GM23338 (cell line): ENCODE measurements around the gene EGF. TPM values are rescaled to one million over a fixed set of nuclear protein-coding genes. Genes with fewer than 3 reads are reported as not detected.

Experiments
- ATAC-seq: fragments of 200-7000 bp; cut with Tn5 transposase; 3 replicates; pipeline ENCODE4 v1.9.1; 2020
- DNase-seq: peaks from one replicate; pipeline ENCODE4 v3.0.0-alpha.2; 2015; ENCODE audit warnings: low spot score
- H2AFZ ChIP-seq: fragments of 200-600 bp; sonication (generic); 2 replicates; pipeline ENCODE4 v1.8.0; 2016; ENCODE audit warnings: antibody characterized with exemption, mild to moderate bottlenecking, moderate library complexity
- H3F3A ChIP-seq: fragments of 200-600 bp; sonication (generic); replicated peaks from 2 replicates; pipeline ENCODE4 v1.8.0; 2017; ENCODE audit warnings: antibody characterized with exemption, mixed run types, low read depth
- H3K27ac ChIP-seq: fragments of 200-600 bp; sonication (generic); 2 replicates; pipeline ENCODE4 v1.6.1; 2016; ENCODE audit warnings: low read depth
- H3K27me3 ChIP-seq: fragments of 200-600 bp; sonication (generic); 2 replicates; pipeline ENCODE4 v1.8.0; 2016; ENCODE audit warnings: mild to moderate bottlenecking, mixed run types, moderate library complexity; ENCODE audit not compliant: insufficient read depth
- H3K36me3 ChIP-seq: fragments of 200-600 bp; sonication (generic); 2 replicates; pipeline ENCODE4 v1.8.0; 2016; ENCODE audit warnings: mild to moderate bottlenecking; ENCODE audit not compliant: insufficient read depth
- H3K4me1 ChIP-seq: fragments of 200-600 bp; sonication (generic); 2 replicates; pipeline ENCODE4 v1.8.0; 2016; ENCODE audit warnings: mild to moderate bottlenecking, moderate library complexity; ENCODE audit not compliant: insufficient read depth
- H3K4me2 ChIP-seq: fragments of 200-600 bp; sonication (generic); 2 replicates; pipeline ENCODE4 v1.7.1; 2017; ENCODE audit warnings: mixed run types
- H3K4me3 ChIP-seq: fragments of 200-600 bp; sonication (generic); 2 replicates; pipeline ENCODE4 v1.6.1; 2016; ENCODE audit warnings: mixed run types
- H3K79me2 ChIP-seq: fragments of 200-600 bp; sonication (generic); replicated peaks from 2 replicates; pipeline ENCODE4 v1.8.0; 2017; ENCODE audit warnings: mild to moderate bottlenecking; ENCODE audit not compliant: insufficient read depth
- H3K9me2 ChIP-seq: fragments of 200-600 bp; sonication (generic); 2 replicates; pipeline ENCODE4 v1.8.0; 2017; ENCODE audit not compliant: insufficient read depth
- H4K20me1 ChIP-seq: fragments of 200-600 bp; sonication (generic); replicated peaks from 2 replicates; pipeline ENCODE4 v1.8.0; 2017; ENCODE audit warnings: mild to moderate bottlenecking; ENCODE audit not compliant: insufficient read depth
- H3K27ac Mint-ChIP-seq: 2 replicates; pipeline ENCODE4 v1.8.0; 2020; ENCODE audit warnings: inconsistent platforms, mild to moderate bottlenecking, moderate library complexity, mixed read lengths
- H3K27me3 Mint-ChIP-seq: 3 replicates; pipeline ENCODE4 v1.8.0; 2022; ENCODE audit warnings: low read depth, mild to moderate bottlenecking, moderate library complexity, mixed read lengths, inconsistent platforms; ENCODE audit not compliant: insufficient read depth, poor library complexity
- H3K36me3 Mint-ChIP-seq: 3 replicates; pipeline ENCODE4 v1.8.0; 2021; ENCODE audit warnings: low read depth, mild to moderate bottlenecking, inconsistent platforms, moderate library complexity, mixed read lengths
- H3K4me1 Mint-ChIP-seq: 3 replicates; pipeline ENCODE4 v1.8.0; 2020; ENCODE audit warnings: mild to moderate bottlenecking, inconsistent platforms, mixed read lengths
- H3K4me3 Mint-ChIP-seq: 3 replicates; pipeline ENCODE4 v1.8.0; 2021; ENCODE audit warnings: moderate library complexity, mild to moderate bottlenecking, inconsistent platforms, mixed read lengths
- H3K9me3 Mint-ChIP-seq: 3 replicates; pipeline ENCODE4 v1.8.0; 2020; ENCODE audit warnings: moderate library complexity, mild to moderate bottlenecking, inconsistent platforms, mixed read lengths
- CREB1 ChIP-seq: fragments of 250-450 bp; sonication (Bioruptor Pico); IDR thresholded peaks from 2 replicates; pipeline ENCODE4 v1.5.0; 2020; ENCODE audit warnings: low read depth, mild to moderate bottlenecking, moderate library complexity
- ETS1 ChIP-seq: IDR thresholded peaks from 2 replicates; pipeline ENCODE4 v1.6.1; 2016; ENCODE audit warnings: antibody characterized with exemption
- EZH2 ChIP-seq: fragments of 200-600 bp; sonication (generic); IDR thresholded peaks from one replicate; pipeline ENCODE4 v1.8.0; 2017; ENCODE audit warnings: antibody characterized with exemption, mild to moderate bottlenecking, low read depth; ENCODE audit not compliant: unreplicated experiment
- JUNB ChIP-seq: IDR thresholded peaks from one replicate; pipeline ENCODE4 v1.6.1; 2016; ENCODE audit warnings: antibody characterized with exemption; ENCODE audit not compliant: unreplicated experiment
- NANOG ChIP-seq: IDR thresholded peaks from 2 replicates; pipeline ENCODE4 v1.6.1; 2016; ENCODE audit warnings: antibody characterized with exemption, borderline replicate concordance
- POLR2AphosphoS5 ChIP-seq: IDR thresholded peaks from 2 replicates; pipeline ENCODE4 v1.6.1; 2016; ENCODE audit warnings: antibody characterized with exemption, low read depth
- STAT1 ChIP-seq: IDR thresholded peaks from one replicate; pipeline ENCODE4 v1.6.1; 2016; ENCODE audit warnings: antibody characterized with exemption; ENCODE audit not compliant: unreplicated experiment
- ZNF114 ChIP-seq: fragments of 250-450 bp; sonication (Bioruptor Pico); IDR thresholded peaks from 2 replicates; pipeline ENCODE4 v1.5.0; 2020; ENCODE audit warnings: mild to moderate bottlenecking, moderate library complexity
- ZNF331 ChIP-seq: fragments of 250-450 bp; sonication (Bioruptor Pico); IDR thresholded peaks from 2 replicates; pipeline ENCODE4 v1.5.0; 2020; ENCODE audit warnings: low read depth, mild to moderate bottlenecking, moderate library complexity
- ZNF462 ChIP-seq: fragments of 250-450 bp; sonication (Bioruptor Pico); IDR thresholded peaks from 2 replicates; pipeline ENCODE4 v1.5.0; 2020; ENCODE audit warnings: mild to moderate bottlenecking, moderate library complexity
- polyA plus RNA-seq: library from polyadenylated mRNA; unstranded; fragments of >200 nt; fragmentation: Nextera tagmentation; extraction: Ambion mirVana; gene quantifications from 2 replicates; pipeline ENCODE4 v1.2.1, GENCODE V29; 2016
- total RNA-seq: library from RNA; depleted of rRNA; stranded (reverse); fragments of >200 nt; shearing (Covaris generic); gene quantifications from 2 replicates; pipeline ENCODE4 v1.2.3, GENCODE V29; 2014

Gene EGF
- total and polyA plus RNA-seq, 2 experiments from 2014 or later, result 1.4 to 3.0 TPM

- Histone ChIP-seq H3K9me2 (no peaks in the 10 kb centered on the region), H3K36me3 (no peaks in the 10 kb centered on the region), H3K4me3 (no peak overlapping the region), H3K79me2 (no peaks in the 10 kb centered on the region), H3K27ac (no peak overlapping the region), H3F3A (no peaks in the 10 kb centered on the region), H3K4me2 (no peak overlapping the region), H3K27me3 (no peaks in the 10 kb centered on the region), H4K20me1 (no peaks in the 10 kb centered on the region), H2AFZ (no peak overlapping the region), H3K4me1 (peaks cover 10% of the 10 kb centered on the region)
- ATAC-seq, result no peak
- Mint-ChIP-seq H3K36me3 (no peaks in the 10 kb centered on the region), H3K27me3 (peaks cover under 1% of the 10 kb centered on the region), H3K4me3 (no peak overlapping the region), H3K4me1 (peaks cover 7% of the 10 kb centered on the region), H3K27ac (no peak overlapping the region), H3K9me3 (no peaks in the 10 kb centered on the region)
- TF ChIP-seq CREB1, result no peak
- no peak for DNase-seq
Measured at GRCh38 chr4:109955146-109955545, 42.5 kb downstream of the EGF start.

GRCh38 chr4:109957227-109957626 is 44.5 kb downstream of the EGF start:
- no peak for TF ChIP-seq JUNB
- no peak for TF ChIP-seq NANOG
- no peak for TF ChIP-seq ETS1
- H2AFZ ChIP-seq, result no peak overlapping the region
- H3K4me2 ChIP-seq, result no peak overlapping the region
- Mint-ChIP-seq H3K27me3 (peaks cover 2% of the 10 kb centered on the region), H3K9me3 (no peaks in the 10 kb centered on the region), H3K27ac (no peak overlapping the region), H3K4me1 (peaks cover 7% of the 10 kb centered on the region; the same call in 2 of the 3 replicates), H3K36me3 (no peaks in the 10 kb centered on the region), H3K4me3 (no peak overlapping the region)
- H4K20me1 ChIP-seq, result no peaks in the 10 kb centered on the region
- no peaks in the 10 kb centered on the region for H3K36me3 ChIP-seq
- H3K4me3 ChIP-seq, result no peak overlapping the region
- peaks cover 10% of the 10 kb centered on the region for H3K4me1 ChIP-seq
- no peaks in the 10 kb centered on the region for H3F3A ChIP-seq
- no peak for DNase-seq
- no peak overlapping the region for H3K27ac ChIP-seq
- ATAC-seq, result no peak
- no peaks in the 10 kb centered on the region for H3K27me3 ChIP-seq
- H3K79me2 ChIP-seq, result no peaks in the 10 kb centered on the region
- H3K9me2 ChIP-seq, result no peaks in the 10 kb centered on the region

GRCh38 chr4:109959195-109959594 is 46.5 kb downstream of the EGF start:
- Mint-ChIP-seq H3K27ac (no peak overlapping the region), H3K9me3 (no peaks in the 10 kb centered on the region), H3K4me1 (no peaks in the 10 kb centered on the region), H3K27me3 (peaks cover 2% of the 10 kb centered on the region), H3K36me3 (no peaks in the 10 kb centered on the region), H3K4me3 (no peak overlapping the region)
- Histone ChIP-seq H4K20me1 (no peaks in the 10 kb centered on the region), H3K4me1 (no peaks in the 10 kb centered on the region), H3K4me2 (no peak overlapping the region), H3K27me3 (no peaks in the 10 kb centered on the region), H3K36me3 (no peaks in the 10 kb centered on the region), H3F3A (no peaks in the 10 kb centered on the region), H3K27ac (no peak overlapping the region), H2AFZ (no peak overlapping the region), H3K79me2 (no peaks in the 10 kb centered on the region), H3K9me2 (no peaks in the 10 kb centered on the region), H3K4me3 (no peak overlapping the region)
- no peak for DNase-seq
- ATAC-seq, result no peak
- no peak for TF ChIP-seq POLR2AphosphoS5
- no peak for TF ChIP-seq ZNF462 (CRISPR knock-in tag)
- no peak for TF ChIP-seq ZNF114 (CRISPR knock-in tag)
- TF ChIP-seq CREB1, result no peak
- no peak for TF ChIP-seq STAT1
- TF ChIP-seq EZH2, result no peak
- no peak for TF ChIP-seq ZNF331 (CRISPR knock-in tag)
- no peak for TF ChIP-seq NANOG
- TF ChIP-seq JUNB, result no peak
